ENCODE data around the gene TRIM58. TPM values are rescaled to one million over a fixed set of nuclear protein-coding genes. Genes with fewer than 3 reads are reported as not detected.

Gene TRIM58
- total RNA-seq: not detected in 2 replicates

GRCh38 chr1:247857069-247857984, at the start of gene TRIM58:
TSS of gene TRIM58 (plus strand) at chr1:247857187. CDS start at chr1:247857247, 60 bp downstream.

GRCh38 chr1:247824023-247824422, 33.0 kb upstream of the TRIM58 start, which contains the start of gene OR14A16:
TSS of gene OR14A16 (minus strand) at chr1:247824119. CDS start at chr1:247815729, 8,390 bp downstream.

GRCh38 chr1:247841796-247842195, 15.2 kb upstream of the TRIM58 start, which contains the start of gene OR11L1:
TSS of gene OR11L1 (minus strand) at chr1:247841896. CDS start at chr1:247841896, 0 bp downstream.

GRCh38 chr1:247895163-247895637, 38.2 kb downstream of the TRIM58 start, which contains the start of gene OR2W3:
TSS of gene OR2W3 (plus strand) at chr1:247895587. CDS start at chr1:247895587, 0 bp downstream.

GRCh38 chr1:247919952-247920351, 63.0 kb downstream of the TRIM58 start, which contains the start of gene OR2T8:
TSS of gene OR2T8 (plus strand) at chr1:247920252. CDS start at chr1:247921018, 766 bp downstream.

GRCh38 chr1:247924868-247925267, 67.9 kb downstream of the TRIM58 start, which contains the start of gene OR2AJ1:
TSS of gene OR2AJ1 (plus strand) at chr1:247924889. CDS start at chr1:247933769, 8,880 bp downstream.

Other genes with a start within 250 kb of the TRIM58 start
- not detected in 2 replicates for gene OR13G1, start 177.4 kb upstream of the TRIM58 start, total RNA-seq
- not detected in 2 replicates for gene OR6F1, start 140.5 kb upstream of the TRIM58 start, total RNA-seq
- not detected in 2 replicates for gene OR14K1, start 118.6 kb upstream of the TRIM58 start, total RNA-seq
- gene OR14A2, start 109.0 kb upstream of the TRIM58 start, total RNA-seq: not detected in 2 replicates
- not detected in 2 replicates for gene OR1C1, start 96.6 kb upstream of the TRIM58 start, total RNA-seq
- gene OR14A16, start 33.1 kb upstream of the TRIM58 start, total RNA-seq: not detected in 2 replicates
- gene OR11L1, start 15.3 kb upstream of the TRIM58 start, total RNA-seq: not detected in 2 replicates
- gene OR2W3, start 38.4 kb downstream of the TRIM58 start, total RNA-seq: not detected in 2 replicates
- gene OR2T8, start 63.1 kb downstream of the TRIM58 start, total RNA-seq: not detected in 2 replicates
- gene OR2AJ1, start 67.7 kb downstream of the TRIM58 start, total RNA-seq: not detected in 2 replicates
- not detected in 2 replicates for gene OR2L8, start 91.7 kb downstream of the TRIM58 start, total RNA-seq
- gene OR2AK2, start 108.0 kb downstream of the TRIM58 start, total RNA-seq: not detected in 2 replicates
- gene OR2L5, start 156.5 kb downstream of the TRIM58 start, total RNA-seq: not detected in 2 replicates
- not detected in 2 replicates for gene OR2L2, start 172.9 kb downstream of the TRIM58 start, total RNA-seq
- gene OR2L3, start 189.6 kb downstream of the TRIM58 start, total RNA-seq: not detected in 2 replicates
- gene OR2L13, start 238.0 kb downstream of the TRIM58 start, total RNA-seq: not detected in 2 replicates